OCI-LY7 (cell line): Measurements from ENCODE around the gene RAP1A. TPM values are rescaled to one million over a fixed set of nuclear protein-coding genes. Genes with fewer than 3 reads are reported as not detected.

Experiments used
- BruUV-seq: library from RNA; stranded (reverse); fragments of 400-500 nt; replicated peaks from 2 replicates; lab custom pipeline; 2021; lab: Mats Ljungman, UMichigan
- CTCF ChIA-PET: fragments of 300-600 bp; sonication (Branson Sonifier 250); formaldehyde crosslinking; loops from one replicate; lab custom pipeline; 2022; ENCODE audit warnings: antibody characterized with exemption; ENCODE audit not compliant: unreplicated experiment; lab: Charles Lee
- POLR2A ChIA-PET: fragments of 300-600 bp; sonication (Branson Sonifier 250); formaldehyde crosslinking; loops from one replicate; lab custom pipeline; 2022; ENCODE audit warnings: antibody characterized with exemption; lab: Charles Lee
- DNase-seq: peaks from one replicate; pipeline ENCODE4 v3.0.0-alpha.2; 2015; ENCODE audit warnings: low spot score
- H2AFZ ChIP-seq: fragments of 200-600 bp; sonication (generic), shearing (Covaris generic); 2 replicates; pipeline ENCODE4 v1.6.1; 2014; ENCODE audit warnings: mild to moderate bottlenecking, antibody characterized with exemption, low read length, moderate library complexity
- H3K27ac ChIP-seq: fragments of 200-600 bp; sonication (generic); 2 replicates; pipeline ENCODE4 v1.5.1; 2014; ENCODE audit warnings: mixed run types, low read depth, mild to moderate bottlenecking, moderate library complexity, low read length, inconsistent platforms; ENCODE audit not compliant: poor library complexity, severe bottlenecking
- H3K36me3 ChIP-seq: fragments of 200-600 bp; sonication (generic); 2 replicates; pipeline ENCODE4 v1.6.1; 2014; ENCODE audit warnings: mild to moderate bottlenecking, antibody characterized with exemption, low read length, moderate library complexity, mixed read lengths; ENCODE audit not compliant: insufficient read depth
- H3K4me1 ChIP-seq: fragments of 200-600 bp; sonication (generic); 2 replicates; pipeline ENCODE4 v1.5.1; 2014; ENCODE audit warnings: mild to moderate bottlenecking, low read length; ENCODE audit not compliant: insufficient read depth, poor library complexity, severe bottlenecking
- H3K4me2 ChIP-seq: fragments of 200-600 bp; sonication (generic); 2 replicates; pipeline ENCODE4 v1.6.1; 2014; ENCODE audit warnings: mild to moderate bottlenecking, low read length
- H3K4me3 ChIP-seq: fragments of 200-600 bp; sonication (generic); 2 replicates; pipeline ENCODE4 v1.5.1; 2014; ENCODE audit warnings: mild to moderate bottlenecking, low read depth, low read length; ENCODE audit not compliant: poor library complexity, severe bottlenecking
- H3K79me2 ChIP-seq: fragments of 200-600 bp; sonication (generic); 2 replicates; pipeline ENCODE4 v1.6.1; 2016; ENCODE audit warnings: low read depth, mild to moderate bottlenecking, low read length, moderate library complexity, mixed read lengths; ENCODE audit not compliant: insufficient read depth
- H3K9me2 ChIP-seq: fragments of 200-600 bp; sonication (generic); 2 replicates; pipeline ENCODE4 v1.6.1; 2016; ENCODE audit warnings: mild to moderate bottlenecking, low read length, mixed read lengths; ENCODE audit not compliant: insufficient read depth
- H3K9me3 ChIP-seq: fragments of 200-600 bp; sonication (generic); 2 replicates; pipeline ENCODE4 v1.6.1; 2014; ENCODE audit warnings: mild to moderate bottlenecking, mixed run types, low read length, mixed read lengths
- H4K20me1 ChIP-seq: fragments of 200-600 bp; sonication (generic); 2 replicates; pipeline ENCODE4 v1.6.1; 2014; ENCODE audit warnings: mild to moderate bottlenecking, antibody characterized with exemption, low read length, moderate library complexity, mixed read lengths; ENCODE audit not compliant: insufficient read depth
- EZH2phosphoT487 ChIP-seq: fragments of 200-600 bp; sonication (generic); IDR thresholded peaks from 2 replicates; pipeline ENCODE4 v1.6.1; 2018; ENCODE audit warnings: low read depth, borderline replicate concordance, mild to moderate bottlenecking, mixed run types, antibody characterized with exemption, low read length, moderate library complexity, mixed read lengths
- intact Hi-C: fragments of 100-400 bp; cut with micrococcal nuclease; formaldehyde crosslinking; loops from one replicate; pipeline ENCODE4 v1.10.0; 2022; ENCODE audit not compliant: unreplicated experiment
- total RNA-seq, 2 experiments: library from RNA; depleted of rRNA in 1 of 2; stranded (reverse); fragments of >200 nt in 1 of 2; shearing (Covaris generic) in 1 of 2; gene quantifications; 2 replicates each; pipeline ENCODE4 v1.2.3, GENCODE V29; 2014 to 2022
- TF ChIP-seq, protein P1 (sequence below): fragments of 200-600 bp; sonication (generic); conservative IDR thresholded peaks from 2 replicates; pipeline ENCODE4 v1.5.1; 2014; ENCODE audit warnings: mild to moderate bottlenecking, antibody characterized with exemption, low read length, moderate library complexity, mixed read lengths

The RAP1A gene
- total RNA-seq, 2 experiments from 2014 or later: 10.4 to 86.3 TPM

DNA sequence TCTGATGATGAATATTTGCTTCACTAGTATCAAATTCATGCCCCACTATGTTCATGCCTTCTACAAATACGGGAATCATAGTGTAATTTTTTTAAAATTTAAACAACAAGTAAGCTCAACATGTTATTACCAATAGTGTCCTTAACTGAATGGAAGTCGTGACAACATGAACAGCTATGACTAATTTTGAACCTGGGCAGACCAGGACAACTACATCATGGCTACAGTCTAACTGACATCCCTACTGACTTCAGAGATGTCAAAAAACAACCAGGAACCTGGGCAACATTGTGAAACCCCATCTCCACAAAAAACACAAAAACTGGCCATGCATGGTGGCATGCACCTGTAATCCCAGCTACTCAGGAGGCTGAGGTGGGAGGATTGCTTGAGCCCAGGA, 33.5 kb upstream of the RAP1A start:
- no peak overlapping the region for H3K27ac ChIP-seq
- H4K20me1 ChIP-seq: no peaks in the 10 kb centered on the region
- no peak for TF ChIP-seq EZH2phosphoT487
- TF ChIP-seq, protein P1, sequence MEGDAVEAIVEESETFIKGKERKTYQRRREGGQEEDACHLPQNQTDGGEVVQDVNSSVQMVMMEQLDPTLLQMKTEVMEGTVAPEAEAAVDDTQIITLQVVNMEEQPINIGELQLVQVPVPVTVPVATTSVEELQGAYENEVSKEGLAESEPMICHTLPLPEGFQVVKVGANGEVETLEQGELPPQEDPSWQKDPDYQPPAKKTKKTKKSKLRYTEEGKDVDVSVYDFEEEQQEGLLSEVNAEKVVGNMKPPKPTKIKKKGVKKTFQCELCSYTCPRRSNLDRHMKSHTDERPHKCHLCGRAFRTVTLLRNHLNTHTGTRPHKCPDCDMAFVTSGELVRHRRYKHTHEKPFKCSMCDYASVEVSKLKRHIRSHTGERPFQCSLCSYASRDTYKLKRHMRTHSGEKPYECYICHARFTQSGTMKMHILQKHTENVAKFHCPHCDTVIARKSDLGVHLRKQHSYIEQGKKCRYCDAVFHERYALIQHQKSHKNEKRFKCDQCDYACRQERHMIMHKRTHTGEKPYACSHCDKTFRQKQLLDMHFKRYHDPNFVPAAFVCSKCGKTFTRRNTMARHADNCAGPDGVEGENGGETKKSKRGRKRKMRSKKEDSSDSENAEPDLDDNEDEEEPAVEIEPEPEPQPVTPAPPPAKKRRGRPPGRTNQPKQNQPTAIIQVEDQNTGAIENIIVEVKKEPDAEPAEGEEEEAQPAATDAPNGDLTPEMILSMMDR: no peak
- DNase-seq: no peak
- no peaks in the 10 kb centered on the region for H3K36me3 ChIP-seq
- H3K9me2 ChIP-seq: no peaks in the 10 kb centered on the region
- no peak overlapping the region for H2AFZ ChIP-seq
- H3K4me2 ChIP-seq: no peak overlapping the region
- POLR2A ChIA-PET: interaction anchor here (6.2 kb wide), 1 partner anchor 13 kb away, joined by 43 read pairs; no protein-coding TSS in a partner anchor
- no TSS peak for BruUV-seq
- H3K4me1 ChIP-seq: peaks cover 11% of the 10 kb centered on the region
- no peak overlapping the region for H3K4me3 ChIP-seq
- H3K79me2 ChIP-seq: no peaks in the 10 kb centered on the region
- intact Hi-C loops: no loop called here
- CTCF ChIA-PET: interaction anchor here (1.2 kb wide), 1 partner anchor 15 kb away, joined by 3 read pairs; no protein-coding TSS in a partner anchor
- H3K9me3 ChIP-seq: no peaks in the 10 kb centered on the region

DNA sequence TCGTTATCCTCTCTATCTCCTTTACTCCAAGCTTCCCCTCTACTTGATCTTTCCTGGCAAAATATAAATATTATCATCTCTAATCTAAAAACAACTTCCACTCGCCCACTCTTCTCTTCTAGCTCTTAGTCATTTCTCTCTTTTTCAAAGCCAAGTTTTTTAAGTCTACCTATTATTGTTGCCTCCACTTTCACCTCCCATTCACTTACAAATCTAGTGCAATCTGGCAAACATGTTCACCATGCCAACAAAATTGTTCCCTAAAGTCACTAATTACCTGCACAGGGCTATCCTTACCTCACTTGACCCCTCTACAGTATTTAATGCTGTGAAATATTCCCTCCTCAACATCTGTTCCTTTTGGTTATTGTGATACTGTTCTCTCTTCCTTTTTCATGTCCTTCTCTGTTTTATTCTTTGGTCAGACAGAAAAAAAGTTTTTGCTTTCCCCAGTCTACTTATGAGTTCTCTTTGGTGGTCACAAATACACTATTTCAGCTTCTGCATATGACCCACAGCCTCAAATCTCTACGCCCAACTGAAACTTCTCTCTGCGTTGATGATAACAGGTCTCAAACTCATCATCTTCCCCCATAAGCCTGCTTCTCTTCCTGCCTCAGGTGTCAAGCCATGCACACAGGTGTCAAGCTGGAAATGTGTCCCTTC, 31.9 kb upstream of the RAP1A start:
- no peak for TF ChIP-seq EZH2phosphoT487
- TF ChIP-seq, protein P1: no peak
- DNase-seq: no peak
- Histone ChIP-seq H3K36me3 (no peaks in the 10 kb centered on the region), H3K9me3 (no peaks in the 10 kb centered on the region), H4K20me1 (no peaks in the 10 kb centered on the region), H3K4me2 (no peak overlapping the region), H3K4me3 (no peak overlapping the region), H3K79me2 (no peaks in the 10 kb centered on the region), H3K4me1 (peaks cover 17% of the 10 kb centered on the region), H2AFZ (peak overlapping the region; percentile 9; the same call in 1 of the 2 replicates), H3K27ac (no peak overlapping the region), H3K9me2 (no peaks in the 10 kb centered on the region)
- BruUV-seq: no TSS peak
- ChIA-PET CTCF (interaction anchor here (0.8 kb wide), 1 partner anchor 127 kb away, joined by 3 read pairs; no protein-coding TSS in a partner anchor), POLR2A (interaction anchor here (1.4 to 6.2 kb wide), 2 partner anchors 12 to 37 kb away, joined by 3 to 43 read pairs; no protein-coding TSS in a partner anchor)
- intact Hi-C loops: no loop called here

DNA sequence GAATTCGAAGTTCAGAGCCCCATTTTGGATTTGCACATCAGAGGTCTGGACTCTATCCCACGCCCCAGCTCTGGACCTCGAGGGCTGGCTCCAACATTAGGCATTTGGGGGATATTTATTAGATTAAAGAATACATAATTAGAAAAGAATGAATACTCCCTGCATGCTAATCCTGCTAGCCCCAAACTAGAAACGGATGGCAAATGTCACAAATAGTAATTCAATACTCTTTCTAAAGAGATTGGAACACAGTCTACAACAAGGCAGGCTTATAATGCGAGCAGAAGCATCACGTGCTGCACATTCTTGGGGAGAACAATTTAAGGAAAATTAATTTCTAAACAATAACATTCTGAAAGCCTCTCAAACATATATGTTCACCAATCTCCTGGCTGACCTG, 27.7 kb upstream of the RAP1A start:
- CTCF ChIA-PET: interaction anchor here (0.9 kb wide), 1 partner anchor 9 kb away, joined by 3 read pairs; no protein-coding TSS in a partner anchor
- Histone ChIP-seq H4K20me1 (no peaks in the 10 kb centered on the region), H3K27ac (no peak overlapping the region), H3K4me2 (no peak overlapping the region), H3K36me3 (no peaks in the 10 kb centered on the region), H3K9me2 (no peaks in the 10 kb centered on the region), H3K4me3 (no peak overlapping the region), H3K79me2 (no peaks in the 10 kb centered on the region), H2AFZ (peak overlapping the region; percentile 94; the same call in 1 of the 2 replicates), H3K4me1 (peaks cover 42% of the 10 kb centered on the region), H3K9me3 (no peaks in the 10 kb centered on the region)
- intact Hi-C loops: no loop called here
- TF ChIP-seq, protein P1: no peak
- TF ChIP-seq EZH2phosphoT487: no peak
- POLR2A ChIA-PET: interaction anchor here (0.5 to 6.2 kb wide), 6 partner anchors 8 to 85 kb away, joined by 3 to 43 read pairs (median 14); no protein-coding TSS in a partner anchor
- no peak for DNase-seq
- no TSS peak for BruUV-seq
